B cell (primary cell): ENCODE measurements around the gene DCHS2. TPM values are rescaled to one million over a fixed set of nuclear protein-coding genes. Genes with fewer than 3 reads are reported as not detected.
A peak's percentile ranks its signal among the peaks of the same experiment; 100 is the strongest.

Source experiments
- ATAC-seq: fragments of 200-7000 bp; cut with Tn5 transposase; one replicate; pipeline ENCODE4 v1.10.0; 2021; ENCODE audit warnings: low read depth, mild to moderate bottlenecking, moderate number of reproducible peaks, moderate library complexity
- CTCF ChIA-PET: fragments of 350-600 bp; sonication (Branson Sonifier 250); formaldehyde crosslinking; loops from one replicate; lab custom pipeline; 2021; ENCODE audit warnings: antibody characterized with exemption, inconsistent platforms; lab: Charles Lee
- POLR2A ChIA-PET: fragments of 350-600 bp; sonication (Branson Sonifier 250); formaldehyde crosslinking; loops from one replicate; lab custom pipeline; 2021; ENCODE audit warnings: antibody characterized with exemption; lab: Charles Lee
- DNase-seq: peaks from one replicate; pipeline ENCODE4 v3.0.0; 2013
- H2AFZ ChIP-seq: 2 replicates; pipeline ENCODE4 v1.6.1; 2012; ENCODE audit warnings: mild to moderate bottlenecking, low read depth, low read length; ENCODE audit not compliant: insufficient read depth, poor library complexity, severe bottlenecking
- H3K27ac ChIP-seq, 2 donors: 1 replicate in 1 of 2; 2 replicates in 1 of 2; pipeline ENCODE4 v1.5.1; 2012 to 2013; ENCODE audit warnings: low read length in 2 of 2, mild to moderate bottlenecking in 2 of 2, moderate library complexity in 1 of 2
- H3K27me3 ChIP-seq, 4 experiments: fragments of 200-600 bp in 1 of 4; sonication (generic) in 1 of 4; replicated peaks in 1 of 4; 1 replicate in 2 of 4; 2 replicates in 2 of 4; pipeline versions ENCODE4 v1.6.1 to v1.7.0; 2013 to 2016; ENCODE audit warnings: low read length in 3 of 4, mild to moderate bottlenecking in 2 of 4, mixed read lengths in 1 of 4, moderate library complexity in 1 of 4; ENCODE audit not compliant: insufficient read depth in 4 of 4, control insufficient read depth in 3 of 4; ENCODE audit errors: control extremely low read depth in 1 of 4
- H3K36me3 ChIP-seq, 2 experiments: replicated peaks in 1 of 2; 1 replicate in 1 of 2; 2 replicates in 1 of 2; pipeline versions ENCODE4 v1.6.1 to v1.7.1; 2013; ENCODE audit warnings: low read length in 1 of 2; ENCODE audit not compliant: insufficient read depth in 2 of 2, control insufficient read depth in 1 of 2; ENCODE audit errors: control extremely low read depth in 1 of 2, extremely low read depth in 1 of 2
- H3K4me1 ChIP-seq, 2 donors: fragments of 200-600 bp in 1 of 2; sonication (generic) in 1 of 2; 1 replicate in 1 of 2; 2 replicates in 1 of 2; pipeline versions ENCODE4 v1.5.1 to v1.6.1; 2013 to 2017; ENCODE audit warnings: low read length in 2 of 2; ENCODE audit not compliant: control insufficient read depth in 2 of 2, insufficient read depth in 2 of 2
- H3K4me2 ChIP-seq: replicated peaks from 2 replicates; pipeline ENCODE3; 2012; ENCODE audit warnings: mild to moderate bottlenecking, low read depth, low read length; ENCODE audit not compliant: poor library complexity, severe bottlenecking
- H3K4me3 ChIP-seq, 5 experiments: fragments of 200-600 bp in 1 of 5; sonication (generic) in 1 of 5; 1 replicate in 3 of 5; 2 replicates in 2 of 5; pipeline versions ENCODE4 v1.5.1 to v1.7.0; 2011 to 2016; ENCODE audit warnings: low read length in 4 of 5, mild to moderate bottlenecking in 4 of 5, low read depth in 2 of 5, control low read depth in 1 of 5, moderate library complexity in 1 of 5; ENCODE audit not compliant: insufficient read depth in 1 of 5; ENCODE audit errors: control extremely low read depth in 1 of 5, extremely low read depth in 1 of 5
- H3K79me2 ChIP-seq: fragments of 200-600 bp; sonication (generic); one replicate; pipeline ENCODE4 v1.6.0; 2016; ENCODE audit warnings: low read length; ENCODE audit not compliant: control insufficient read depth, insufficient read depth
- H3K9ac ChIP-seq: fragments of 200-600 bp; sonication (generic); 2 replicates; pipeline ENCODE4 v1.6.1; 2017; ENCODE audit warnings: mild to moderate bottlenecking, low read length, moderate library complexity
- H3K9me3 ChIP-seq, 3 donors: one replicate each; pipeline versions ENCODE4 v1.6.1 to v1.7.1; 2013; ENCODE audit warnings: low read length in 2 of 3; ENCODE audit not compliant: control insufficient read depth in 2 of 3, insufficient read depth in 1 of 3; ENCODE audit errors: control extremely low read depth in 1 of 3
- H4K20me1 ChIP-seq: 2 replicates; pipeline ENCODE4 v1.6.0; 2012; ENCODE audit warnings: mild to moderate bottlenecking, low read length; ENCODE audit not compliant: insufficient read depth, control insufficient read depth, poor library complexity, severe bottlenecking
- H3K27ac Mint-ChIP-seq: one replicate; pipeline ENCODE4 v1.8.0; 2021; ENCODE audit warnings: mixed read lengths
- H3K27me3 Mint-ChIP-seq: one replicate; pipeline ENCODE4 v1.8.0; 2021; ENCODE audit warnings: mixed read lengths
- H3K4me1 Mint-ChIP-seq: one replicate; pipeline ENCODE4 v1.8.0; 2021; ENCODE audit warnings: mixed read lengths
- H3K4me3 Mint-ChIP-seq: one replicate; pipeline ENCODE4 v1.8.0; 2021; ENCODE audit warnings: mixed read lengths
- H3K9me3 Mint-ChIP-seq: one replicate; pipeline ENCODE4 v1.8.0; 2022; ENCODE audit warnings: mixed read lengths; ENCODE audit not compliant: insufficient read depth
- EZH2 ChIP-seq: IDR thresholded peaks from 2 replicates; pipeline ENCODE4 v1.6.1; 2012; ENCODE audit warnings: borderline replicate concordance, low read depth, mild to moderate bottlenecking, moderate library complexity, low read length; ENCODE audit not compliant: insufficient read depth, poor library complexity, severe bottlenecking
- WGBS: methylation state at CpG from one replicate; pipeline ENCODE4 v1.1.5; 2013; ENCODE audit warnings: missing lambda C conversion rate; ENCODE audit not compliant: insufficient coverage; 5-methylcytosine and 5-hydroxymethylcytosine counted together
- intact Hi-C: fragments of 100-400 bp; cut with micrococcal nuclease; formaldehyde crosslinking; loops from one replicate; pipeline ENCODE4 v1.10.0; 2022
- polyA plus RNA-seq: library from polyadenylated mRNA; depleted of rRNA; stranded (reverse); fragments of >200 nt; gene quantifications from 2 replicates; pipeline ENCODE4 v1.2.3, GENCODE V29; 2012
- total RNA-seq, 2 donors: library from RNA; stranded (reverse); fragments of 120-200 nt in 1 of 2; gene quantifications; 1 replicate in 1 of 2; 2 replicates in 1 of 2; pipeline versions ENCODE4 v1.2.3 to v1.2.4, GENCODE V29; 2013 to 2022
- TF ChIP-seq, protein P1 (sequence below): fragments of 200-600 bp; IDR thresholded peaks from one replicate; pipeline ENCODE4 v1.8.0; 2022; ENCODE audit warnings: antibody characterized with exemption, mild to moderate bottlenecking

DCHS2 gene
- total and polyA plus RNA-seq, 2 donors (not counting 1 experiment from before 2014, with no cell fraction given) = 0.02 to 0.06 TPM

DNA sequence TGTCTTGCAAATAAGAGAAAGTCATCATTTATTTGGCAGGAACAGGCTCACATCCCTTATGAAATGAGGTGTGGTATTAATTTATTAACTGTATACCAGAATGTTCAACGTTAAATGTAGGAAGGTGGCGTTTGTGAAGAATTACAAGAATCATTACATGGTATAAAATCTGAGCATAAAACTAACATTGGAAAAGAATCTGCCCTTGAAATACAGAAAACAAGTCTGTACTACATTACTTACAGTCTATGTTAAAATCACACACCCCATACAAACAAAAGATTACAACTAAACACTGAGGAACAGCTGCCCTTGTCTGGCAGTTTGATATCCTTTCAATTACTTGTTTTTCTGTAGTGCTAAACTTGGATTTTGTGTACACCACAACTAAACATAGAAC is 131.1 kb downstream of the DCHS2 start:
- no peaks in the 10 kb centered on the region for H4K20me1 ChIP-seq
- no peak overlapping the region for H3K9ac ChIP-seq
- no peaks in the 10 kb centered on the region for H3K9me3 ChIP-seq
- H3K36me3 ChIP-seq = no peaks in the 10 kb centered on the region
- ATAC-seq (no peak), DNase-seq (no peak)
- H3K79me2 ChIP-seq = no peaks in the 10 kb centered on the region
- CTCF ChIA-PET = no interaction called here
- no CpG with 5 or more reads among the region's 2 CpGs for WGBS
- H3K4me3 ChIP-seq = no peak overlapping the region
- no peaks in the 10 kb centered on the region for H3K9me3 Mint-ChIP-seq
- peaks cover 13 to 24% of the 10 kb centered on the region in 2 donors for H3K4me1 ChIP-seq
- H3K27me3 ChIP-seq = no peaks in the 10 kb centered on the region
- TF ChIP-seq, protein P1, sequence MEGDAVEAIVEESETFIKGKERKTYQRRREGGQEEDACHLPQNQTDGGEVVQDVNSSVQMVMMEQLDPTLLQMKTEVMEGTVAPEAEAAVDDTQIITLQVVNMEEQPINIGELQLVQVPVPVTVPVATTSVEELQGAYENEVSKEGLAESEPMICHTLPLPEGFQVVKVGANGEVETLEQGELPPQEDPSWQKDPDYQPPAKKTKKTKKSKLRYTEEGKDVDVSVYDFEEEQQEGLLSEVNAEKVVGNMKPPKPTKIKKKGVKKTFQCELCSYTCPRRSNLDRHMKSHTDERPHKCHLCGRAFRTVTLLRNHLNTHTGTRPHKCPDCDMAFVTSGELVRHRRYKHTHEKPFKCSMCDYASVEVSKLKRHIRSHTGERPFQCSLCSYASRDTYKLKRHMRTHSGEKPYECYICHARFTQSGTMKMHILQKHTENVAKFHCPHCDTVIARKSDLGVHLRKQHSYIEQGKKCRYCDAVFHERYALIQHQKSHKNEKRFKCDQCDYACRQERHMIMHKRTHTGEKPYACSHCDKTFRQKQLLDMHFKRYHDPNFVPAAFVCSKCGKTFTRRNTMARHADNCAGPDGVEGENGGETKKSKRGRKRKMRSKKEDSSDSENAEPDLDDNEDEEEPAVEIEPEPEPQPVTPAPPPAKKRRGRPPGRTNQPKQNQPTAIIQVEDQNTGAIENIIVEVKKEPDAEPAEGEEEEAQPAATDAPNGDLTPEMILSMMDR = no peak
- TF ChIP-seq EZH2 = no peak
- H3K27ac ChIP-seq = no peak overlapping the region
- POLR2A ChIA-PET = no interaction called here
- H3K4me2 ChIP-seq = no peak overlapping the region
- intact Hi-C loops = no loop called here
- H3K4me1 Mint-ChIP-seq = peaks cover 28% of the 10 kb centered on the region
- no peaks in the 10 kb centered on the region for H3K27me3 Mint-ChIP-seq
- peak overlapping the region; percentile 34 for H2AFZ ChIP-seq
- no peak overlapping the region for H3K4me3 Mint-ChIP-seq
- no peak overlapping the region for H3K27ac Mint-ChIP-seq

DNA sequence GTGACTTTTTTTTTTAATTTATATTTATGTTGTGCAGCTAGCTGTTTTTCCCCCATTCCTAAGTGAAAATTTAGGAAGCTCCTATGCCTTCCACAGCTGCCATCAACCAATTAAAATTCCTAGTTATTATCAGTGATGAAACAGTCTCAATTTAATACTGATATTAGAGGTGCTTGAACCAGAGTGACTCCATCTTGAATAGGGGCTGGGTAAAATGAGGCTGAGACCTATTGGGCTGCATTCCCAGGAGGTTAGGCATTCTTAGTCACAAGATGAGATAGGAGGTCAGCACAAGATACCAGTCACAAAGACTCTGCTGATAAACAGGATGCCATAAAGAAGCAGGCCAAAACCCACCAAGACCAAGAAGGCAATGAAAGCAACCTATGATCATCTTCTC is 136.7 kb downstream of the DCHS2 start:
- ChIA-PET CTCF (interaction anchor here (0.7 to 1.3 kb wide), 2 partner anchors 11 to 195 kb away, joined by 3 read pairs; partner anchors contain the start of gene PLRG1), POLR2A (no interaction called here)
- Histone ChIP-seq H3K9me3 (no peaks in the 10 kb centered on the region), H3K4me2 (no peak overlapping the region), H3K27me3 (no peaks in the 10 kb centered on the region), H3K9ac (no peak overlapping the region), H3K27ac (no peak overlapping the region), H3K4me1 (no peaks in the 10 kb centered on the region), H3K36me3 (no peaks in the 10 kb centered on the region), H3K4me3 (no peak overlapping the region), H4K20me1 (no peaks in the 10 kb centered on the region), H3K79me2 (no peaks in the 10 kb centered on the region), H2AFZ (no peak overlapping the region)
- no peaks in the 10 kb centered on the region for H3K9me3 Mint-ChIP-seq
- H3K4me3 Mint-ChIP-seq = no peak overlapping the region
- ATAC-seq = no peak
- H3K27ac Mint-ChIP-seq = no peak overlapping the region
- H3K27me3 Mint-ChIP-seq = no peaks in the 10 kb centered on the region
- TF ChIP-seq, protein P1 = no peak
- no peak for TF ChIP-seq EZH2
- no peak for DNase-seq
- no peaks in the 10 kb centered on the region for H3K4me1 Mint-ChIP-seq
- intact Hi-C loops = no loop called here
